Mammary epithelial cell (primary cell): ENCODE measurements around the gene CDH13.

Source experiments
- EZH2 ChIP-seq: IDR thresholded peaks from 2 replicates; pipeline ENCODE4 v1.6.1; 2012; ENCODE audit warnings: low read length, inconsistent platforms, borderline replicate concordance
- TF ChIP-seq, protein P1 (sequence below), 2 donors: IDR thresholded peaks in 1 of 2; conservative IDR thresholded peaks in 1 of 2; 2 replicates each; pipeline ENCODE4 v1.5.1; 2011 to 2012; ENCODE audit warnings: inconsistent platforms in 2 of 2, low read length in 2 of 2, mild to moderate bottlenecking in 2 of 2, control low read depth in 1 of 2, low read depth in 1 of 2; ENCODE audit not compliant: insufficient read depth in 1 of 2; ENCODE audit errors: extremely low read depth in 1 of 2

DNA sequence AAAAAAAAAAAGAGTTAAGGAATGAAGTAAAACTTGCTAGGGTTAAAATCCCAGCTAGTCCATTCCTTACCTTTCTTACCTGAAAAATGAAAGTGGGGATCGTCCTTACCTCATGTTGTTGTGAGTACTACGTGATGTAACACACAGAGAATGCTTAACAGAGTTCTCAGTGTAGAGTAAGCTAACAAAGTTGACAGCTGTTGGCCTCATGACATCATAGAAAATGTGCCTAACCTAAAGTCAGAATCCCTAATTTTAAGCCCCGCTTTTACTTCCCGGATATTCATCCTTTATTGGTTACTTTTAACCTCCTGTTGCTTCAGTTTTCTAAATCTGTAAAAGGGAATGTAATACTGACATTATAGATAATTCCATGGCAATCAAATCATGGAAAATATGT lies 675.2 kb downstream of the CDH13 start:
- TF ChIP-seq, protein P1, sequence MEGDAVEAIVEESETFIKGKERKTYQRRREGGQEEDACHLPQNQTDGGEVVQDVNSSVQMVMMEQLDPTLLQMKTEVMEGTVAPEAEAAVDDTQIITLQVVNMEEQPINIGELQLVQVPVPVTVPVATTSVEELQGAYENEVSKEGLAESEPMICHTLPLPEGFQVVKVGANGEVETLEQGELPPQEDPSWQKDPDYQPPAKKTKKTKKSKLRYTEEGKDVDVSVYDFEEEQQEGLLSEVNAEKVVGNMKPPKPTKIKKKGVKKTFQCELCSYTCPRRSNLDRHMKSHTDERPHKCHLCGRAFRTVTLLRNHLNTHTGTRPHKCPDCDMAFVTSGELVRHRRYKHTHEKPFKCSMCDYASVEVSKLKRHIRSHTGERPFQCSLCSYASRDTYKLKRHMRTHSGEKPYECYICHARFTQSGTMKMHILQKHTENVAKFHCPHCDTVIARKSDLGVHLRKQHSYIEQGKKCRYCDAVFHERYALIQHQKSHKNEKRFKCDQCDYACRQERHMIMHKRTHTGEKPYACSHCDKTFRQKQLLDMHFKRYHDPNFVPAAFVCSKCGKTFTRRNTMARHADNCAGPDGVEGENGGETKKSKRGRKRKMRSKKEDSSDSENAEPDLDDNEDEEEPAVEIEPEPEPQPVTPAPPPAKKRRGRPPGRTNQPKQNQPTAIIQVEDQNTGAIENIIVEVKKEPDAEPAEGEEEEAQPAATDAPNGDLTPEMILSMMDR (conservative IDR thresholded peaks at IDR 0.05 in 1 of 2, IDR thresholded peaks at IDR 0.05 in 1 of 2; ENCODE audit: extremely low read depth in 1 of 2, insufficient read depth in 1 of 2, low read depth in 1 of 2, low read length in 2 of 2), result no peak
- TF ChIP-seq EZH2, result no peak
